Medulla oblongata (tissue), 1 donor: ENCODE measurements around the gene LEKR1.
A peak's percentile ranks its signal among the peaks of the same experiment; 100 is the strongest.
"Not testable (repeated sequence)": the region's sequence is repeated elsewhere in the genome, so short reads cannot be mapped to it uniquely, and the experiment has no call there.

Source experiments
- DNase-seq: peaks from one replicate; pipeline ENCODE4 v3.0.0-alpha.2; 2015; ENCODE audit errors: extremely low spot score

Gene LEKR1

GRCh38 chr3:156902916-156903315 lies 76.8 kb downstream of the LEKR1 start:
- no peak for DNase-seq

DNA sequence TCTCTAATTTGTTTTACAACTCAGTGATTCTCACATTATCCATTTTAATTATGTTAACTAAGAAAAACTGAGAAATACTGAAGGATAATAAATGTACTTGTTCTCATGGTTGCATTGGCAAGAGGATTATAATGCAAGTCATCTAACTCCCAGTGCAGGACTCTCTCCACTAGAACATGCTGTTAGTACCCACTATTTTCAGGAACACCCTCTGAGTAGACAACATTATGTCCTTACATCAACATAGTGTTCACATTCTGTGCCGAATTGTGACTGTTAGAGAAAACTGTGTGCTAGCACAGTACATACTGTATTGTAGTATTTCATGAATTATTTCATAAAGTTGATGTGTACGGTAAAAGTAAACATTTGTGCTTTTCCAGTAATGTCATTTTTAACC lies 80.1 kb downstream of the LEKR1 start:
- DNase-seq = peak; percentile 21

DNA sequence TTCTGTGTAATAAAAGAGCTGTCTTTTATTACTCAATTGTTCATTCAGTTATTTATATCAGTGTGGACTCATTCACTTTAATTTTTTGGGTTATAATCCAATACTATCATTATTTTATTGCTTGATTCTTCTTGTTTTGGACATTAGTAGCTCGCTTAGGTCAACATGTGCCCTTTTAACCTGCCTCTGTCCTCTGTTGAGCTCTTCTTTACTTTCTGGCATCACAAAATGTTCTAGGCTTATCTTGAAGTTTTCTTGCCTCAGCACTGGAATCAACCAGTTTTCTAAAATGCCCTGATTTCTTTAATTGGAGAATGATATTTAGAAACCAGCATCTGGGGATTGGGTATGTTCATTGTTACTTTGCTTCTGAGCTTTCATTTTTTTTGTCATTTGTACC lies 82.2 kb downstream of the LEKR1 start:
- no peak for DNase-seq

GRCh38 chr3:156910022-156910421 lies 83.9 kb downstream of the LEKR1 start:
- DNase-seq = no peak

DNA sequence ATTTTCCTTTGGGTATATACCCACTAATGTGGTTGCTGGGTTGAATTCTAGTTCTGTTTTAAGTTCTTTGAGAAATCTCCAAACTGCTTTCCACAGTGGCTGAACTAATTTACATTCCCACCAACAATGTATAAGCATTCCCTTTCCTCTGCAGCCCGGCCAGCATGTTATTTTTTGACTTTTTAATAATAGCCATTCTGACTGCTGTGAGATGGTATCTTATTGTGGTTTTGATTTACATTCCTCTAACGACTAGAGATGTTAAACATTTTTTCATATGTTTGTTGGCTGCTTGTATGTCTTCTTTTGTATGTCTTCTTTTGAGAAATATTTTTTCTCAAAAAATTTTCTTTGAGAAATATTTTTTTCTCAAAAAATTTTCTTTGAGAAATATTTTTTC lies 84.7 kb downstream of the LEKR1 start:
- DNase-seq = not testable (repeated sequence)

DNA sequence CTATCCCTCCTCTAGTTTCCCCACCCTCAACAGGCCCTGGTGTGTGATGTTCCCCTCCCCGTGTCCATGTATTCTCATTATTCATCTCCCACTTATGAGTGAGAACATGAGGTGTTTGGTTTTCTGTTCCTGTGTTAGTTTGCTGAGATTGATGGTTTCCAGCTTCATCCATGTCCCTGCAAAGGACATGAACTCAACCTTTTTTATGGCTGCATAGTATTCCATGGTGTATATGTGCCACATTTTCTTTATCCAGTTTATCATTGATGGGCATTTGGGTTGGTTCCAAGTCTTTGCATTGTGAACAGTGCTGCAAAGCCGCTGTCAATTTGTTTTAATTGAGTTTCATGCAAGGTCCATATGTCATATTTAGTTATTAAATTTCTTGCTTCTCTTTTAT lies 88.1 kb downstream of the LEKR1 start:
- not testable (repeated sequence) for DNase-seq

DNA sequence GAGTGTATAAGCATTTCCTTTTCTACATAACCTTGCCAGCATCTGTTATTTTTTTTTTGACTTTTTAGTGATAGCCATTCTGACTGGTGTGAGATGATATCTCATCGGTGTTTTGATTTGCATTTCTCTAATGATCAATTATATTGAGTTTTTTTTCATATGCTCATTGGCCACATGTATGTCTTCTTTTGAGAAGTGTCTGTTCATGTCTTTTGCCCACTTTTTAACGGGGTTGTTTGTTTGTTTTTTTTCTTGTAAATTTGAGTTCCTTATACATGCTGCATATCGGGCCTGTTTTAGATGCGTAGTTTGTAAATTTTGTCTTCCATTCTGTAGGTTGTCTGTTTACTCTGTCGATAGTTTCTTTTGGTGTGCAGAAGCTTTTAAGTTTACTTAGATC lies 89.2 kb downstream of the LEKR1 start:
- no peak for DNase-seq

GRCh38 chr3:156918746-156919145 lies 92.6 kb downstream of the LEKR1 start:
- no peak for DNase-seq

DNA sequence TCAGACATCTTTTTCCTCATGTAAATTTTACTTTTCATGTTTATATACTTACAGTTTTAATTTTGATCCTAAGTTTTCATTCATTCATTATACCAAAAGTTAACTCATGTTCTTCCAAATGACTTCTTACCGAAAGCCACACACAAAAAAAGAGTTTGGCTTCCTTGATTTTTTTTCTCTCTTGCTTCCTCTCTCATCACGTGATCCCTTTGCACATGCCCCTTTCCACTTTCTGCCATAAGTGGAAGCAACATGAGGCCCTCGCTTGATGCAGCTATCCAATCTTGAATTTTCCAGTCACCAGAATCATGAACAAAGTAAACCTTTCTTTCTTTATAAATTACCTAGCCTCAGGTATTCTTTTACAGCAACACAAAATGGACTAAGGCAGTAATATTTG lies 93.7 kb downstream of the LEKR1 start:
- DNase-seq = no peak

- DNase-seq = no peak
Measured at GRCh38 chr3:156920399-156920798, 94.2 kb downstream of the LEKR1 start.

GRCh38 chr3:156923349-156923748 lies 97.2 kb downstream of the LEKR1 start:
- no peak for DNase-seq

- DNase-seq = no peak
Measured at GRCh38 chr3:156938724-156939123, 112.6 kb downstream of the LEKR1 start.

- no peak for DNase-seq
Measured at GRCh38 chr3:156939315-156939714, 113.2 kb downstream of the LEKR1 start.

DNA sequence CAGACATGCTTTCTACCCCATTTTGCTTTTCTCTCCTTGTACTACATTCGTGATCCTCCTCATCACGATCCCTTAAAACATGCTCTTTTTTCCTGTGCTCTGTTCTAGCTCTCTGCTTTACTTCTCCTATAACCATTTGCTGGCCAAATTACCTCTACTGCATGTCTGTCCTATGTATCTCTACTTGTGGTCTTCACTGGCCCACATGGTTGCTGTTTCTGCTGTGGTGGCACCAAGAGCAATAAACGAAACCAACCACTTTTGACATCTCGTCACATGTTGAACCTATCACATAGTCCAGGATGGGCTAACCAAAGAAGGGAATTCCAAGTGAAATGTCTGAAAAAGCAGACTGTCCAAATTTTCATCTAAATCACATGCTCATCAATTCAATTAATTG lies 115.2 kb downstream of the LEKR1 start:
- no peak for DNase-seq

- no peak for DNase-seq
Measured at GRCh38 chr3:156948402-156949210, 122.5 kb downstream of the LEKR1 start.

DNA sequence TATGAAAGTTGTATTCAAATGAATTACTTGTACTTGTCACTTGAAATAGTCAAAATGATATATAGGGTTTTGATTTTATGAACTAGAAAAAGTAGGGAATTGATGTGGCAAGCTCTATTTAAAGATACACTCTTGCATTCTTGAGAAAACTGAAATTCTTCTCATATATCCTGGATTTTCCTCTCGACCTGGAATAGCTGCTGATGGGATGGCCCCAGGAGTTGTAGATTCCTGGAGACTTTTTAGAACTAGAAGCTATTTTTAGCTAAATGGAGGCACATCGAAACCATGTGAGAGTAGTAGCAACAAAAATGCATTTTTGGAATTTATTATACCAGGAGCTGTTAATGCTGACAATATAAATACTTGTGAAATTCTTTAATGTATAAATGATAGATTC lies 125.9 kb downstream of the LEKR1 start:
- no peak for DNase-seq

- no peak for DNase-seq
Measured at GRCh38 chr3:156957715-156958114, 131.6 kb downstream of the LEKR1 start.

- DNase-seq = no peak
Measured at GRCh38 chr3:156963096-156963495, 136.9 kb downstream of the LEKR1 start.

GRCh38 chr3:156964577-156964976 lies 138.4 kb downstream of the LEKR1 start:
- DNase-seq = no peak

- not testable (repeated sequence) for DNase-seq
Measured at GRCh38 chr3:156966349-156966748, 140.2 kb downstream of the LEKR1 start.

- no peak for DNase-seq
Measured at GRCh38 chr3:156973954-156974353, 147.8 kb downstream of the LEKR1 start.

GRCh38 chr3:156974931-156975330 lies 148.8 kb downstream of the LEKR1 start:
- no peak for DNase-seq

DNA sequence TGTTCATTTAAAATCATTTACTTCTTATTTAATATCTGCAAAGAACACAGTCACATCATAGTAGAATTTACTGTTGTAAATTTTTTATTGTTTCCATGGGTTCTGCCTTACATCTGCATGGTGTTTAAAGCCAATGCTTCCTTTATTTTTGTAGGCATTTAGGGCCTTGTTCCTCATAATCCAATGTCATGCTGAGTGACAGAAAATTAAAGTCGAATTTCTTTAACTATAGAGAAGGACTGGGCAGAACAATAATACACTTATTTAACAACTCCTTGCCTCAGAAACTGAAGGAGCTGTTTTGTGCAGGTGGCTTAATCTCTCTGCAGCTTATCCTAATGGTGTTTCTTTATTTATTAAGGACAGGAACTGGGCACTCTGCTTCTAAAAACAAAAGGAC lies 149.6 kb downstream of the LEKR1 start:
- DNase-seq = no peak

- peak; percentile 43 for DNase-seq
Measured at GRCh38 chr3:156976933-156977332, 150.8 kb downstream of the LEKR1 start.
